Epithelial cell of proximal tubule (primary cell): Measurements from ENCODE around the gene SCN9A. TPM values are rescaled to one million over a fixed set of nuclear protein-coding genes. Genes with fewer than 3 reads are reported as not detected.

Experiments
- DNase-seq: peaks from one replicate; pipeline ENCODE4 v3.0.0-alpha.2; 2011; ENCODE audit warnings: low read depth
- H3K4me3 ChIP-seq: 2 replicates; pipeline ENCODE4 v1.5.1; 2011; ENCODE audit warnings: low read depth, mild to moderate bottlenecking, low read length
- CTCF ChIP-seq: conservative IDR thresholded peaks from 2 replicates; pipeline ENCODE4 v1.5.1; 2012; ENCODE audit warnings: low read depth, mild to moderate bottlenecking, low read length
- total RNA-seq: library from RNA; depleted of rRNA; stranded (reverse); fragments of >200 nt; gene quantifications from 2 replicates; pipeline ENCODE4 v1.2.3, GENCODE V29; 2015

The SCN9A gene
- total RNA-seq, 1 donor from 2014 or later: 2.1 TPM

GRCh38 chr2:166184789-166185188, 191.0 kb downstream of the SCN9A start:
- DNase-seq: peak; percentile 10
- H3K4me3 ChIP-seq: no peak overlapping the region
- no peak for TF ChIP-seq CTCF

DNA sequence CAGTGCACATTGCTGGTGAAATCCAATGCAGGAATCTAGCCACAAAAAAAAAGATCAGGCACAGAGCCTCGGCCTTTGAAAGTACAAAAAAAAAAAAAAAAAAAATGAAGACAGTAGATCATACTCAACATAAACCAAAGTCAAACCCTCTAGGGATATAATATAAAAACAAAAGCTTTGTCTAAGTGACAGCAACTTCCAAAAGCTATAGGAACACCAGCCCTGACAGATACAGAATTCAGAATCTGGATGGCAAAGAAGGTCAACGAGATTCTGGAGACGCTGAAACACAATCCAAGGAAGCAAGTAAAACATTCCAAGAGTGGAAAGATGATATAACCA, 194.0 kb downstream of the SCN9A start:
- peak; percentile 27 for TF ChIP-seq CTCF
- H3K4me3 ChIP-seq: no peak overlapping the region
- DNase-seq: no peak

- H3K4me3 ChIP-seq: no peak overlapping the region
- DNase-seq: no peak
- peak; percentile 66 for TF ChIP-seq CTCF
Observed at GRCh38 chr2:166180951-166181812, 194.6 kb downstream of the SCN9A start.

DNA sequence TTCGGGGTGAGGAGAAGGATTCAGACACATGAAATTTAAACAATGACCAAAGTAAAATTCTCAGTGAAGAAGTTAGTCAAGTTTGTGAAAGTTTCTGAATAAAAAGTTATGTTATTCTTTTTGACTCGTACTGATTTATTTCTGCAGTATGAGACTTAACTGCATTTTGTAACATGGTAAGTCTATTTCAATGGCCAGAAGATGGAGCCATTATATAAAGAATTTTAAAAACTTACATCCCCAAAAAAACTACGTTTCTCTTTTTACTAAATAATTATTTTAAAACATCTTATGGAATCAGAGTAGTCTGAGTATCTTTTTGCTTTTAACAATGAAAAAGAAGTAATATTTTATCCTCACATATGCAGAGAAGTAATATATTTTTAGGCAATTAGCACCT, 196.5 kb downstream of the SCN9A start:
- no peak for DNase-seq
- H3K4me3 ChIP-seq: no peak overlapping the region
- TF ChIP-seq CTCF: peak; percentile 27

GRCh38 chr2:166173263-166173662, 202.5 kb downstream of the SCN9A start:
- no peak for TF ChIP-seq CTCF
- no peak for DNase-seq
- H3K4me3 ChIP-seq: no peak overlapping the region

DNA sequence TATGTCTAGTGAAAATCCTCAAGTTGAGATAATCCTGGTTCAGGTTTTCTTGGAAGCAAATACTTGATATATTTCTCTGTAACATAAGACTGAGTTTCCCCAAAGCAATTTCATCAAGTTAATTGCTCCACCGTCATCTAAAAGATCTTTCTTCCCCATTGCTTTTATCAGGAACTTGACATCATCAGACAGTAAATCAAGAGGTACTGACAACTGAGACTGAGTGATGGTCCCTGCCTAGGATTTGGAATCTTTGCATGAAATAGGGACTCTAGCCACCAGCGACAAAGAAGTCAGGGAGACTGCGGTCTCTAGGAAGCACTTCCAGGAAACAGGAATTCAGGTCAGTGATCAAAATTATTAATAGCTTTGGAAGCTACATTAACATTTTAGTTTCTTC, 204.5 kb downstream of the SCN9A start:
- TF ChIP-seq CTCF: no peak

DNA sequence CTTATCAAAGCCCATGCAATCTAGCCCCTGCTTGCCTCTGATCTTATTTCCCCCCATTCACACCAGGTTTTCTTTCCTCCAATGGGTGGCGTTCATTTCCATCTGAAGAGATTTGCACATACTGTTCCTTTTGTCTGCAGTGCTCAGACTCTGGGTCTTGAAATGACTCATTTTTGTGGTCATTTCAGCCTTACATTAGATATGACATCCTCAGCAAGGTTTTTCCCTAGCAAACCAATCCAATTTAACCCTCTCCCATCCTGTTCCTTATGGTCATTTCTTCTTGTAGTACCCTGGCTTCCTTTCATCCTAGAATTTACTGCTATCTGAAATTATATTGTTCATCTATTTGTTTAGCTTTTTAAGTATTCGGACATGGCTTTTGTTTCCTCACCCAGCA, 205.4 kb downstream of the SCN9A start:
- DNase-seq: no peak
- H3K4me3 ChIP-seq: no peak overlapping the region
- TF ChIP-seq CTCF: no peak

More for the DNA sequence above, 204.5 kb downstream of the SCN9A start:
- H3K4me3 ChIP-seq: no peak overlapping the region
- no peak for DNase-seq
